Lower leg skin (tissue), 4 donors: Measurements from ENCODE around the gene MEOX2. TPM values are rescaled to one million over a fixed set of nuclear protein-coding genes. Genes with fewer than 3 reads are reported as not detected.
A peak's percentile ranks its signal among the peaks of the same experiment; 100 is the strongest.

ENCODE experiments used
- DNase-seq, 2 donors: peaks; one replicate each; pipeline ENCODE4 v3.0.0-alpha.2; 2019; ENCODE audit warnings: low spot score in 2 of 2
- H3K4me3 ChIP-seq: fragments of 200-600 bp; sonication (generic); 2 replicates; pipeline ENCODE4 v1.5.1; 2017; ENCODE audit warnings: mild to moderate bottlenecking, low read depth; ENCODE audit not compliant: poor library complexity, severe bottlenecking
- CTCF ChIP-seq, 3 donors: fragments of 450-650 bp; IDR thresholded peaks; one replicate each; pipeline ENCODE4 v1.5.1; 2016; ENCODE audit warnings: antibody characterized with exemption in 3 of 3, mild to moderate bottlenecking in 3 of 3, moderate library complexity in 2 of 3
- POLR2A ChIP-seq, 2 donors: fragments of 450-650 bp; IDR thresholded peaks; one replicate each; pipeline ENCODE4 v1.6.1; 2016 to 2017; ENCODE audit warnings: antibody characterized with exemption in 2 of 2, mild to moderate bottlenecking in 1 of 2, moderate library complexity in 1 of 2
- WGBS, 2 donors: methylation state at CpG; one replicate each; pipeline ENCODE4 v1.1.5; 2018; 5-methylcytosine and 5-hydroxymethylcytosine counted together
- intact Hi-C: fragments of 100-400 bp; cut with DNase I; formaldehyde crosslinking; loops from one replicate; pipeline ENCODE4 v1.15.0; 2023; ENCODE audit warnings: low total_unique reads
- total RNA-seq, 4 donors: library from RNA; depleted of rRNA; stranded (reverse); fragments of >200 nt; gene quantifications; one replicate each; pipeline ENCODE4 v1.1.0, GENCODE V29; 2016

Gene MEOX2
- 1 to 10 TPM; 3.2 to 5.0 (median 4.1) TPM for total RNA-seq

- 1 to 2% methylated on average over 32 of the region's 32 CpGs for WGBS, 2 donors
- TF ChIP-seq CTCF (IDR thresholded peaks at IDR 0.05) (no peak), POLR2A (IDR thresholded peaks at IDR 0.05) (no peak)
- peak; percentile 62 to 94 for DNase-seq
These were observed at the start of gene MEOX2 for GRCh38 chr7:15686295-15686956. MEOX2 (minus strand) TSS chr7:15686683; CDS start chr7:15686402, 281 bp downstream.

GRCh38 chr7:15729746-15730145 is 43.3 kb upstream of the MEOX2 start:
- intact Hi-C loops: no loop called here

More at GRCh38 chr7:15686295-15686956, at the start of gene MEOX2:
- H3K4me3 ChIP-seq: peak within 1 kb of the TSS; percentile 71
- intact Hi-C loops: no loop called here

GRCh38 chr7:15725051-15725450 is 38.6 kb upstream of the MEOX2 start:
- intact Hi-C loops: no loop called here
- WGBS, 2 donors: 90% methylated on average over 3 of the region's 3 CpGs
- TF ChIP-seq CTCF (IDR thresholded peaks at IDR 0.05): no peak
- no peak for TF ChIP-seq POLR2A (IDR thresholded peaks at IDR 0.05)
- DNase-seq: no peak
- no peak overlapping the region for H3K4me3 ChIP-seq

More at GRCh38 chr7:15729746-15730145, 43.3 kb upstream of the MEOX2 start:
- TF ChIP-seq CTCF (IDR thresholded peaks at IDR 0.05) (no peak), POLR2A (IDR thresholded peaks at IDR 0.05) (no peak)
- no peak overlapping the region for H3K4me3 ChIP-seq
- DNase-seq: no peak

- intact Hi-C loops: no loop called here
- H3K4me3 ChIP-seq: no peak overlapping the region
- no peak for DNase-seq
- TF ChIP-seq POLR2A (IDR thresholded peaks at IDR 0.05) (no peak), CTCF (IDR thresholded peaks at IDR 0.05) (no peak)
These were observed 37.4 kb upstream of the MEOX2 start for GRCh38 chr7:15723841-15724240.

GRCh38 chr7:15720849-15721471 is 34.5 kb upstream of the MEOX2 start:
- WGBS, 2 donors: 53 to 54% methylated on average over 5 of the region's 5 CpGs
- no peak overlapping the region for H3K4me3 ChIP-seq
- TF ChIP-seq POLR2A (IDR thresholded peaks at IDR 0.05) (no peak), CTCF (IDR thresholded peaks at IDR 0.05) (no peak)
- peak in 1 of 2 donors; percentile 27 for DNase-seq
- intact Hi-C loops: no loop called here
